ENCODE data around the gene AHNAK2. TPM values are rescaled to one million over a fixed set of nuclear protein-coding genes. Genes with fewer than 3 reads are reported as not detected.

The AHNAK2 gene
- total and polyA plus RNA-seq, 4 donors = 3.5 to 26.6 (median 8.1) TPM

DNA sequence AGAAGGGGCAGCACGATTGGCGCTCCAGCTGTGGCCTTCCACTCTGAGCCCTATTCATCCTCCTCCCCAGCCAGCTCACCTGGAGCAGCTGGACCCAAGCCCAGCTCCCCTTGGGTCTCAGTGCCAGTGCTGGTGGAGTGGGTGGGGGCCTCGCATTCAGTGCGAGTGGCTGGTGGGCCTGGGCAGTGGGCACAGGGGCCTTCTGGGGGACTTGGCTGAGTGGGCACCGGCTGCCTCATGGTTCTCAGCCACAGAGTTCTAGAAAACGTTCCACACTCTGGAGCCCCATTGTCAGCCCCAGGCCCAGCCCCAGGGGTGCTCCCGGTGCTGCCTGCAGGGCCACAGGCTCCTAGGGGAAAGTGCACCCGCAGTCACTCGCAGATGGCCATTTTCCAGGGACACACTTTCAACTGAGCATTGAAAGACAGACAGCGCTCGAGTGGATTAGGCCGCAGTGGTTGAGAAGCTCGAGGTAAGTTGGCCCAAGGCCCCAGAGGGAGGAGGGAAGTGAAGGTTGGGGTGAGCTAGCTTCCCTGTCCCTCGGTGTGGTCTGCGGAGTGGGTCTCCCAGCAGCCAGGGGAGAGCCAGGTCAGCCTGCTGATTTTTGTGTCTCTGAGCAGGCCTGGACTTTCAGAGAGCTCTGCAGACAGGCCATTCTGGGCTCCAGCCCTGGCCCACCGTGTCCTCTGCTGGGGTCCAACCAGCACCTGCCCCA lies 11.2 kb upstream of the AHNAK2 start:
- DNase-seq = no peak
- no peak for TF ChIP-seq CTCF (IDR thresholded peaks at IDR 0.05; ENCODE audit: control extremely low read depth, extremely low read depth)
- Histone ChIP-seq H3K4me1 (ENCODE audit: control insufficient read depth in 5 of 5, insufficient read depth in 5 of 5, low read length in 5 of 5) (peaks cover 0 to 9% (median 3%) of the 10 kb centered on the region in 5 donors), H3K36me3 (ENCODE audit: control insufficient read depth in 4 of 4, insufficient read depth in 4 of 4, low read length in 4 of 4) (peaks cover 0 to 13% (median 3%) of the 10 kb centered on the region in 4 donors), H3K9me3 (ENCODE audit: control insufficient read depth in 4 of 4, insufficient read depth in 3 of 4, low read length in 3 of 4) (peaks cover 0 to 3% (median 0%) of the 10 kb centered on the region in 4 donors), H3K4me3 (no peak overlapping the region), H3K27me3 (ENCODE audit: control insufficient read depth in 3 of 3, insufficient read depth in 3 of 3, low read length in 2 of 3) (no peaks in the 10 kb centered on the region), H3K27ac (ENCODE audit: low read depth in 1 of 2, low read length in 1 of 2) (no peak overlapping the region), H3K9ac (ENCODE audit: insufficient read depth in 1 of 2, low read length in 2 of 2) (no peak overlapping the region)
- 91 to 92% methylated on average over 16 of the region's 16 CpGs for WGBS, 2 donors
- ATAC-seq (ENCODE audit: insufficient read depth, low FRiP score) = no peak

DNA sequence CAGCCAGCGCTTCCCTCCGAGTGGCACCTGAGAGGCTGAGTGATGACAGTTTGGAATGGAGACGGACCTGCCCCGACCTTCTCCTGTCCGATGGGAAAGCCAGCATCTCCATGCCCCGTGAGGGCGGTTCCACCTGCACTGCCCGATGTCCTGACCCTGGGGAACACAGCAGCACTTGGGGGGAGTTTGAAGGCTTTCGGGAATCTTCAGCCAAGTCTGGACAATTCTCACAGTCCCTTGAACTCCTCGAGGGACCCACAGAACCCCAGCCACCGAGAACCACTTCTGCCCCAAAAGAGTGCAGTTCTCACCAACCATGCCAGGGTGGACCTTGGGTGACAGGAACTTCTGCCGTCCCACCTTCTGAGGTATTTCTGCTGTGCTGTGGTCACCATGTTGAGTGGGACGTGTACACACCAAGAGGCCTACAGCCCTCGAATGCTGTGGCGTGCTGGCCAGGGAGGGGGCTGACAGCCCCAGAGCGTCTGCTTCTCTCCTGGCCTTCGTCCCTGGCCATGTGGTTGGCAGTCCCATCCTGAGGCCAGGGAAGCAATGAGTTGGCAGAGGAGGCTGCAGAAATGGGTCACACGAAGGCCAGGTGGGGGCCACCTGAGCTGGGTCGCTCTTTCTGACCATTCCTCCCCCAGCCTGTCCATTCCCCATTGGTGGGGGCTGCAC lies 8.5 kb upstream of the AHNAK2 start:
- Histone ChIP-seq H3K27ac (ENCODE audit: low read depth in 1 of 2, low read length in 1 of 2) (peak overlapping the region in 1 of 2 donors; percentile 83), H3K9me3 (ENCODE audit: control insufficient read depth in 4 of 4, insufficient read depth in 3 of 4, low read length in 3 of 4) (no peaks in the 10 kb centered on the region), H3K27me3 (ENCODE audit: control insufficient read depth in 3 of 3, insufficient read depth in 3 of 3, low read length in 2 of 3) (no peaks in the 10 kb centered on the region), H3K4me3 (no peak overlapping the region), H3K36me3 (ENCODE audit: control insufficient read depth in 4 of 4, insufficient read depth in 4 of 4, low read length in 4 of 4) (peaks cover 0 to 4% (median under 1%) of the 10 kb centered on the region in 4 donors), H3K9ac (ENCODE audit: insufficient read depth in 1 of 2, low read length in 2 of 2) (peak overlapping the region; percentile 37 to 47), H3K4me1 (ENCODE audit: control insufficient read depth in 5 of 5, insufficient read depth in 5 of 5, low read length in 5 of 5) (peaks cover 0 to 9% (median 3%) of the 10 kb centered on the region in 5 donors)
- ATAC-seq (ENCODE audit: insufficient read depth, low FRiP score) = no peak
- WGBS, 2 donors = 60 to 67% methylated on average over 19 of the region's 19 CpGs
- no peak for DNase-seq
- TF ChIP-seq CTCF (IDR thresholded peaks at IDR 0.05; ENCODE audit: control extremely low read depth, extremely low read depth) = no peak

DNA sequence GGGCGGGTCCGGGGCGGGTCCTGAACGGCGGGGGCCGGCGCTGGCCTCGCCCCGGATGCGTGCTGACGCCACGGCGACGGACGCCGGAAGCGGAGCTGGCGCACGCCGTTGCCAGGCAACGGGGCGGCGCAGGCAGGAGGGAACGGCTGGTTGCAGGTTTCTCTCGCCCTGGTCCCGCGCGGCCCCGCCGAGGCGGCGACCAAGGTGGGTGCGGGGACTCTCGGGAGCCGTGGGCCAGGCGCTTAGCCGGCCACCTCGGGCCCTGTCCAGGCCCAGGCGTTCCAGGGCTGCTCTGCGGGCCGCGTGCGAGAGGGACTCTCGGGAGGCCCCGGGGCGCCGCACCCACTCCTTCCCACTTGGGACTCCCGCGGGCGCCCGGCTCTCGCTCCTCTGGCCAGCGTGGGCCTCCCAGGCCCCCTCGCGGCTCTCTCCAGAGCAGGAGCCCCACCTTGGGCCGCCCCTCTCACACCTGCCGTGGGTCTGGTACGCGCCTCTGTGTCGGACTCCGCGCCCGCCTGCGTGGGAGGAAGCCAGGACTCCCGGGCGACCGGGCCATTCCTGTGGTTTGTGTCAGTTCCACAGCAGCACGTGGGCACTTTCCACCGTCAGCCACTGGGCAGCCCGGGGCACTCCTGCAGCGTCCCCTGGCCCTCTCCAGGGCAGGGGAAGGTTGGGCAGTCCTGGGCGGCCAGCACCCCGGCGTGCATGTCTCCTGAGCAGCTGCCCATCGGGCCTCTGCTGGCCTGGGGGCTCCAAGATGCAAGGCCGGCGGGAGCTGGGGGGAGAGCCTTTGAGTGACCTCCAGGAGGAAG lies 7.7 kb upstream of the AHNAK2 start, which contains the start of gene CLBA1:
CLBA1 (plus strand) TSS at position 114 of the 812 bp plus-strand sequence; CDS start at position 758, 644 bp downstream.
- Histone ChIP-seq H3K4me1 (ENCODE audit: control insufficient read depth in 5 of 5, insufficient read depth in 5 of 5, low read length in 5 of 5) (peaks cover 0 to 9% (median 3%) of the 10 kb centered on the region in 5 donors), H3K4me3 (peak within 1 kb of the TSS; percentile 65), H3K9ac (ENCODE audit: insufficient read depth in 1 of 2, low read length in 2 of 2) (peak within 1 kb of the TSS; percentile 37 to 47), H3K27me3 (ENCODE audit: control insufficient read depth in 3 of 3, insufficient read depth in 3 of 3, low read length in 2 of 3) (no peaks in the 10 kb centered on the region), H3K36me3 (ENCODE audit: control insufficient read depth in 4 of 4, insufficient read depth in 4 of 4, low read length in 4 of 4) (peaks cover 0 to 2% (median 0%) of the 10 kb centered on the region in 4 donors), H3K27ac (ENCODE audit: low read depth in 1 of 2, low read length in 1 of 2) (peak within 1 kb of the TSS; percentile 26 to 83), H3K9me3 (ENCODE audit: control insufficient read depth in 4 of 4, insufficient read depth in 3 of 4, low read length in 3 of 4) (no peaks in the 10 kb centered on the region)
- no peak for TF ChIP-seq CTCF (IDR thresholded peaks at IDR 0.05; ENCODE audit: control extremely low read depth, extremely low read depth)
- DNase-seq = peak; percentile 93 to 96 (median 95)
- ATAC-seq (ENCODE audit: insufficient read depth, low FRiP score) = peak; percentile 95
- 2 to 3% methylated on average over 62 to 77 of the region's 77 CpGs for WGBS, 2 donors

All from lung (tissue), 12 donors.